GM12891 (cell line): ENCODE measurements around the gene CCDC54.

Source experiments
- DNase-seq: peaks from one replicate; pipeline ENCODE4 v3.0.0; 2011; ENCODE audit warnings: low spot score; ENCODE audit not compliant: insufficient read length
- FAIRE-seq: peaks from 2 replicates; lab custom pipeline; 2011; peaks lifted over from hg19 to GRCh38; lab: Jason Lieb, UNC
- PAX5 ChIP-seq: IDR thresholded peaks from 2 replicates; pipeline ENCODE4 v1.6.1; 2011; ENCODE audit warnings: low read length, moderate library complexity, mild to moderate bottlenecking; ENCODE audit not compliant: insufficient read depth, severe bottlenecking
- POLR2A ChIP-seq: IDR thresholded peaks from 2 replicates; pipeline ENCODE4 v1.6.1; 2011; ENCODE audit warnings: low read depth, low read length, control low read depth
- POLR2AphosphoS5 ChIP-seq: IDR thresholded peaks from 2 replicates; pipeline ENCODE4 v1.6.1; 2011; ENCODE audit warnings: low read depth, low read length, control low read depth
- POU2F2 ChIP-seq: IDR thresholded peaks from 2 replicates; pipeline ENCODE4 v1.6.1; 2011; ENCODE audit warnings: low read depth, mild to moderate bottlenecking, control low read depth, low read length, moderate library complexity
- SPI1 ChIP-seq: IDR thresholded peaks from 2 replicates; pipeline ENCODE4 v1.6.1; 2011; ENCODE audit warnings: low read depth, low read length, control low read depth
- TAF1 ChIP-seq: IDR thresholded peaks from 2 replicates; pipeline ENCODE4 v1.6.1; 2011; ENCODE audit warnings: low read depth, low read length, control low read depth

The CCDC54 gene

GRCh38 chr3:107365051-107365450 lies 12.2 kb upstream of the CCDC54 start:
- DNase-seq (no peak), FAIRE-seq (no peak)
- TF ChIP-seq POLR2AphosphoS5 (no peak), POU2F2 (no peak), PAX5 (no peak), SPI1 (no peak), POLR2A (no peak), TAF1 (no peak)

- FAIRE-seq (no peak), DNase-seq (no peak)
- TF ChIP-seq SPI1 (no peak), PAX5 (no peak), POU2F2 (no peak), POLR2AphosphoS5 (no peak), TAF1 (no peak), POLR2A (no peak)
Measured at GRCh38 chr3:107366766-107367165, 10.5 kb upstream of the CCDC54 start.

GRCh38 chr3:107367353-107367752 lies 9.9 kb upstream of the CCDC54 start:
- DNase-seq, result no peak
- FAIRE-seq, result no peak
- TF ChIP-seq POLR2A (no peak), POU2F2 (no peak), TAF1 (no peak), SPI1 (no peak), POLR2AphosphoS5 (no peak), PAX5 (no peak)

GRCh38 chr3:107368654-107369398 lies 8.4 kb upstream of the CCDC54 start:
- no peak for DNase-seq
- TF ChIP-seq TAF1 (no peak), POLR2A (no peak), SPI1 (no peak), PAX5 (no peak), POU2F2 (no peak), POLR2AphosphoS5 (no peak)
- no peak for FAIRE-seq

GRCh38 chr3:107369791-107370190 lies 7.4 kb upstream of the CCDC54 start:
- FAIRE-seq, result no peak
- TF ChIP-seq SPI1 (no peak), PAX5 (no peak), POLR2AphosphoS5 (no peak), POLR2A (no peak), POU2F2 (no peak), TAF1 (no peak)
- DNase-seq, result no peak

GRCh38 chr3:107370907-107371306 lies 6.3 kb upstream of the CCDC54 start:
- no peak for FAIRE-seq
- TF ChIP-seq SPI1 (no peak), PAX5 (no peak), POLR2AphosphoS5 (no peak), POU2F2 (no peak), POLR2A (no peak), TAF1 (no peak)
- DNase-seq, result no peak

GRCh38 chr3:107372506-107372905 lies 4.7 kb upstream of the CCDC54 start:
- no peak for DNase-seq
- TF ChIP-seq SPI1, result no peak
- FAIRE-seq, result no peak

GRCh38 chr3:107373896-107374295 lies 3.3 kb upstream of the CCDC54 start:
- DNase-seq (no peak), FAIRE-seq (no peak)
- no peak for TF ChIP-seq POLR2A
- no peak for TF ChIP-seq SPI1
- TF ChIP-seq POU2F2, result no peak
- no peak for TF ChIP-seq PAX5

GRCh38 chr3:107375682-107376081 lies 1.6 kb upstream of the CCDC54 start:
- no peak for FAIRE-seq

GRCh38 chr3:107382631-107383030 lies 5.4 kb downstream of the CCDC54 start:
- FAIRE-seq (no peak), DNase-seq (no peak)
- TF ChIP-seq POU2F2, result no peak
- no peak for TF ChIP-seq POLR2AphosphoS5
- TF ChIP-seq POLR2A, result no peak
- TF ChIP-seq SPI1, result no peak
- TF ChIP-seq PAX5, result no peak
- no peak for TF ChIP-seq TAF1

More at GRCh38 chr3:107375682-107376081, 1.6 kb upstream of the CCDC54 start:
- TF ChIP-seq POLR2AphosphoS5 (no peak), TAF1 (no peak), PAX5 (no peak), POLR2A (no peak), POU2F2 (no peak)
- DNase-seq, result no peak
